Neural progenitor cell (in vitro differentiated cells): ENCODE results near the gene AFF3. TPM values are rescaled to one million over a fixed set of nuclear protein-coding genes. Genes with fewer than 3 reads are reported as not detected.
A peak's percentile ranks its signal among the peaks of the same experiment; 100 is the strongest.

ENCODE experiments used
- DNase-seq: peaks from one replicate; pipeline ENCODE4 v3.0.0-alpha.2; 2016; ENCODE audit warnings: low spot score
- H2AFZ ChIP-seq: fragments of 200-600 bp; sonication (generic); replicated peaks from 2 replicates; pipeline ENCODE4 v1.6.1; 2016; ENCODE audit warnings: antibody characterized with exemption
- H3F3A ChIP-seq: fragments of 200-600 bp; sonication (generic); 2 replicates; pipeline ENCODE4 v1.6.1; 2016; ENCODE audit warnings: antibody characterized with exemption, low read depth
- H3K27ac ChIP-seq: fragments of 200-600 bp; sonication (generic); 2 replicates; pipeline ENCODE4 v1.5.1; 2016; ENCODE audit warnings: mild to moderate bottlenecking
- H3K27me3 ChIP-seq: fragments of 200-600 bp; sonication (generic); 2 replicates; pipeline ENCODE4 v1.6.1; 2016; ENCODE audit warnings: mild to moderate bottlenecking, moderate library complexity
- H3K36me3 ChIP-seq: fragments of 200-600 bp; sonication (generic); 2 replicates; pipeline ENCODE4 v1.5.1; 2016
- H3K4me1 ChIP-seq: fragments of 200-600 bp; sonication (generic); 2 replicates; pipeline ENCODE4 v1.6.1; 2016; ENCODE audit warnings: mixed run types
- H3K4me2 ChIP-seq: fragments of 200-600 bp; sonication (generic); 2 replicates; pipeline ENCODE4 v1.6.1; 2016
- H3K4me3 ChIP-seq: fragments of 200-600 bp; sonication (generic); 2 replicates; pipeline ENCODE4 v1.5.1; 2016
- H3K79me2 ChIP-seq: fragments of 200-600 bp; sonication (generic); 2 replicates; pipeline ENCODE4 v1.6.1; 2016; ENCODE audit warnings: low read depth
- H3K9ac ChIP-seq: fragments of 200-600 bp; sonication (generic); 2 replicates; pipeline ENCODE4 v1.6.1; 2016
- H3K9me3 ChIP-seq: fragments of 200-600 bp; sonication (generic); 2 replicates; pipeline ENCODE4 v1.5.1; 2016; ENCODE audit warnings: low read depth
- H4K20me1 ChIP-seq: fragments of 200-600 bp; sonication (generic); 2 replicates; pipeline ENCODE4 v1.6.1; 2016; ENCODE audit warnings: low read depth
- H3K27ac Mint-ChIP-seq: 3 replicates; pipeline ENCODE4 v1.8.0; 2021; ENCODE audit warnings: mixed read lengths
- H3K27me3 Mint-ChIP-seq: 2 replicates; pipeline ENCODE4 v1.8.0; 2022; ENCODE audit warnings: low read depth, mild to moderate bottlenecking, inconsistent platforms, moderate library complexity, mixed read lengths; ENCODE audit not compliant: insufficient read depth
- H3K36me3 Mint-ChIP-seq: 3 replicates; pipeline ENCODE4 v1.8.0; 2021; ENCODE audit warnings: mixed read lengths
- H3K4me1 Mint-ChIP-seq: 3 replicates; pipeline ENCODE4 v1.8.0; 2021; ENCODE audit warnings: mixed read lengths
- H3K4me3 Mint-ChIP-seq: 3 replicates; pipeline ENCODE4 v1.8.0; 2021; ENCODE audit warnings: mild to moderate bottlenecking, moderate library complexity, mixed read lengths
- H3K9me3 Mint-ChIP-seq: 3 replicates; pipeline ENCODE4 v1.8.0; 2020; ENCODE audit warnings: mixed read lengths
- CTCF ChIP-seq: fragments of 200-600 bp; sonication (generic); IDR thresholded peaks from 2 replicates; pipeline ENCODE4 v1.5.1; 2017; ENCODE audit warnings: antibody characterized with exemption, mild to moderate bottlenecking
- EZH2 ChIP-seq: fragments of 200-600 bp; sonication (generic); IDR thresholded peaks from 2 replicates; pipeline ENCODE4 v1.6.1; 2017; ENCODE audit warnings: antibody characterized with exemption, mild to moderate bottlenecking, moderate library complexity
- EZH2phosphoT487 ChIP-seq: fragments of 200-600 bp; sonication (generic); IDR thresholded peaks from 2 replicates; pipeline ENCODE4 v1.6.1; 2017; ENCODE audit warnings: antibody characterized with exemption
- total RNA-seq: library from RNA; depleted of rRNA; stranded (reverse); fragments of >200 nt; gene quantifications from 2 replicates; pipeline ENCODE4 v1.2.3, GENCODE V29; 2015; ENCODE audit warnings: low replicate concordance

Gene AFF3
- total RNA-seq, 1 donor from 2014 or later, result 0.26 TPM

GRCh38 chr2:99727199-99727598 is 415.2 kb downstream of the AFF3 start:
- Histone ChIP-seq H3F3A (no peaks in the 10 kb centered on the region), H3K27me3 (no peaks in the 10 kb centered on the region), H3K4me1 (no peaks in the 10 kb centered on the region), H3K36me3 (no peaks in the 10 kb centered on the region), H3K27ac (no peak overlapping the region), H3K79me2 (no peaks in the 10 kb centered on the region), H3K4me3 (no peak overlapping the region), H2AFZ (no peak overlapping the region), H3K9ac (no peak overlapping the region), H3K4me2 (no peak overlapping the region), H3K9me3 (no peaks in the 10 kb centered on the region), H4K20me1 (no peaks in the 10 kb centered on the region)
- Mint-ChIP-seq H3K36me3 (no peaks in the 10 kb centered on the region), H3K27ac (no peak overlapping the region), H3K4me1 (peaks cover 12% of the 10 kb centered on the region), H3K27me3 (no peaks in the 10 kb centered on the region), H3K4me3 (no peak overlapping the region), H3K9me3 (peaks cover 12% of the 10 kb centered on the region)
- TF ChIP-seq EZH2 (no peak), EZH2phosphoT487 (no peak), CTCF (no peak)
- no peak for DNase-seq

- Mint-ChIP-seq H3K36me3 (peaks cover 4% of the 10 kb centered on the region), H3K27me3 (no peaks in the 10 kb centered on the region), H3K4me3 (no peak overlapping the region), H3K9me3 (peaks cover 17% of the 10 kb centered on the region), H3K4me1 (peaks cover 12% of the 10 kb centered on the region), H3K27ac (no peak overlapping the region)
- Histone ChIP-seq H3K4me3 (no peak overlapping the region), H3K9me3 (no peaks in the 10 kb centered on the region), H3K79me2 (no peaks in the 10 kb centered on the region), H3F3A (no peaks in the 10 kb centered on the region), H3K9ac (no peak overlapping the region), H3K27ac (no peak overlapping the region), H3K4me1 (no peaks in the 10 kb centered on the region), H3K4me2 (no peak overlapping the region), H2AFZ (no peak overlapping the region), H3K27me3 (no peaks in the 10 kb centered on the region), H4K20me1 (no peaks in the 10 kb centered on the region), H3K36me3 (no peaks in the 10 kb centered on the region)
- DNase-seq, result no peak
- no peak for TF ChIP-seq EZH2
- no peak for TF ChIP-seq CTCF
- no peak for TF ChIP-seq EZH2phosphoT487
Measured at GRCh38 chr2:99726691-99727090, 415.7 kb downstream of the AFF3 start.

GRCh38 chr2:99725820-99726219 is 416.6 kb downstream of the AFF3 start:
- no peak for DNase-seq
- peaks cover 22% of the 10 kb centered on the region for H3K9me3 Mint-ChIP-seq
- H3K4me1 Mint-ChIP-seq, result peaks cover 12% of the 10 kb centered on the region
- H3K36me3 Mint-ChIP-seq, result peaks cover 6% of the 10 kb centered on the region
- Histone ChIP-seq H4K20me1 (no peaks in the 10 kb centered on the region), H3K36me3 (no peaks in the 10 kb centered on the region), H3F3A (no peaks in the 10 kb centered on the region), H3K4me2 (no peak overlapping the region), H3K27ac (no peak overlapping the region), H3K4me1 (no peaks in the 10 kb centered on the region), H3K9ac (no peak overlapping the region), H3K79me2 (no peaks in the 10 kb centered on the region), H3K9me3 (no peaks in the 10 kb centered on the region), H3K4me3 (no peak overlapping the region), H2AFZ (no peak overlapping the region), H3K27me3 (no peaks in the 10 kb centered on the region)
- no peak for TF ChIP-seq EZH2phosphoT487
- no peak for TF ChIP-seq EZH2
- peak; percentile 44 for TF ChIP-seq CTCF
- no peak overlapping the region for H3K4me3 Mint-ChIP-seq
- no peak overlapping the region for H3K27ac Mint-ChIP-seq
- H3K27me3 Mint-ChIP-seq, result no peaks in the 10 kb centered on the region

GRCh38 chr2:99722476-99722875 is 419.9 kb downstream of the AFF3 start:
- Mint-ChIP-seq H3K9me3 (peaks cover 26% of the 10 kb centered on the region), H3K4me3 (no peak overlapping the region), H3K36me3 (peaks cover 6% of the 10 kb centered on the region), H3K27me3 (no peaks in the 10 kb centered on the region), H3K27ac (no peak overlapping the region), H3K4me1 (peaks cover 7% of the 10 kb centered on the region)
- no peak for DNase-seq
- Histone ChIP-seq H3F3A (no peaks in the 10 kb centered on the region), H3K4me3 (no peak overlapping the region), H3K27me3 (no peaks in the 10 kb centered on the region), H2AFZ (no peak overlapping the region), H3K9me3 (no peaks in the 10 kb centered on the region), H3K9ac (no peak overlapping the region), H3K4me2 (no peak overlapping the region), H3K27ac (no peak overlapping the region), H4K20me1 (no peaks in the 10 kb centered on the region), H3K4me1 (no peaks in the 10 kb centered on the region), H3K79me2 (no peaks in the 10 kb centered on the region), H3K36me3 (no peaks in the 10 kb centered on the region)
- TF ChIP-seq CTCF (no peak), EZH2 (no peak), EZH2phosphoT487 (no peak)
